Measurements from ENCODE around the gene CLVS2.

- no peak for TF ChIP-seq CTCF (IDR thresholded peaks at IDR 0.05; ENCODE audit: low read depth, low read length, missing input control)
- no peak for TF ChIP-seq SP1 (IDR thresholded peaks at IDR 0.05)
- TF ChIP-seq JUND (IDR thresholded peaks at IDR 0.05): no peak
Observed at GRCh38 chr6:123014835-123015234, 18.8 kb downstream of the CLVS2 start.

All from liver (tissue), 3 donors.